ENCODE results near the gene PCDHGB1.
"Not testable (repeated sequence)": the region's sequence is repeated elsewhere in the genome, so short reads cannot be mapped to it uniquely, and the experiment has no call there.

The PCDHGB1 gene

DNA sequence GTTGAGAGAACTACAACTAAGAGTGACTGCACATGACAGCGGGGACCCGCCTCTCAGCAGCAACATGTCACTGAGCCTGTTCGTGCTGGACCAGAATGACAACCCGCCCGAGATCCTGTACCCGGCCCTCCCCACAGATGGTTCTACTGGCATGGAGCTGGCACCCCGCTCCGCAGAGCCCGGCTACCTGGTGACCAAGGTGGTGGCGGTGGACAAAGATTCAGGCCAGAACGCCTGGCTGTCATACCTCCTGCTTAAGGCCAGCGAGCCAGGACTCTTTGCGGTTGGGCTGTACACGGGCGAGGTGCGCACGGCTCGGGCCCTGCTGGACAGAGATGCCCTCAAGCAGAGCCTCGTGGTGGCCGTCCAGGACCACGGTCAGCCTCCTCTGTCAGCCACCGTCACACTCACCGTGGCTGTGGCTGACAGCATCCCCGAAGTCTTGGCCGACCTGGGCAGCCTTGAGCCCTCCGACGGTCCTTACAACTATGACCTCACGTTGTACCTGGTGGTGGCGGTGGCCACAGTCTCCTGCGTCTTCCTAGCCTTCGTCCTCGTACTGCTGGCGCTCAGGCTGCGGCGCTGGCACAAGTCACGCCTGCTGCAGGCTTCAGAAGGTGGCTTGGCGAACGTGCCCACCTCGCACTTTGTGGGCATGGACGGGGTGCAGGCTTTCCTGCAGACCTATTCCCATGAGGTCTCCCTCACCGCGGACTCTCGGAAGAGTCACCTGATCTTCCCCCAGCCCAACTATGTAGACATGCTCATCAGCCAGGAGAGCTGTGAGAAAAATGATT, 34.8 kb downstream of the PCDHGB1 start:
- no peak for DNase-seq

DNA sequence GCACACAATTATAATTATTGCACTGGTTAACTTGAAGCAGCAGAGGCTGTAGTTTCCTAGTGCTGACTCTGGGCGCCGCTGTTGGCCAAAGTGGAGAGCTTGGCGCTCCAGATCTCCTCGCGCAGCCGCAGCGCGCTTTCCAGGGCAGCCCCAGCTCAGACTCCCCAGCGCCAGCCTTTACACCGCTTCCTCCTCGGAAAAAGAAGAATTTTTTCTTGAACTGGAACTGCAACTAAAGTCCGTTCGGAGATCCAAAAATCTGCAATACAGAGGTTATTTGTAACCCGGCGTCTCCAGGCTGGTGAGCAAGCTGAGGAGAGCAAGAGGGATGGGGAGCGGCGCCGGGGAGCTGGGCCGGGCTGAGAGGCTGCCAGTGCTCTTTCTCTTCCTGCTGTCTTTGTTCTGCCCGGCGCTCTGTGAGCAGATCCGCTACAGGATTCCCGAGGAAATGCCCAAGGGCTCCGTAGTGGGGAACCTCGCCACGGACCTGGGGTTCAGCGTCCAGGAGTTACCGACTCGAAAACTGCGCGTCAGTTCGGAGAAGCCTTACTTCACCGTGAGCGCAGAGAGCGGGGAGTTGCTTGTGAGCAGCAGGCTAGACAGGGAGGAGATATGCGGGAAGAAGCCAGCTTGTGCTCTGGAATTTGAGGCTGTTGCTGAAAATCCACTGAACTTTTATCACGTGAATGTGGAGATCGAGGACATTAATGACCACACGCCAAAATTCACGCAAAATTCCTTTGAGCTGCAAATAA, 37.8 kb downstream of the PCDHGB1 start, which contains the start of gene PCDHGB4:
Gene PCDHGB4, plus strand, starts transcription at position 142 of the 755 bp plus-strand sequence. Its CDS starts 187 bp downstream, at position 329.
- peak; percentile 29 for DNase-seq

GRCh38 chr5:141388661-141389060, 38.8 kb downstream of the PCDHGB1 start:
- no peak for DNase-seq

DNA sequence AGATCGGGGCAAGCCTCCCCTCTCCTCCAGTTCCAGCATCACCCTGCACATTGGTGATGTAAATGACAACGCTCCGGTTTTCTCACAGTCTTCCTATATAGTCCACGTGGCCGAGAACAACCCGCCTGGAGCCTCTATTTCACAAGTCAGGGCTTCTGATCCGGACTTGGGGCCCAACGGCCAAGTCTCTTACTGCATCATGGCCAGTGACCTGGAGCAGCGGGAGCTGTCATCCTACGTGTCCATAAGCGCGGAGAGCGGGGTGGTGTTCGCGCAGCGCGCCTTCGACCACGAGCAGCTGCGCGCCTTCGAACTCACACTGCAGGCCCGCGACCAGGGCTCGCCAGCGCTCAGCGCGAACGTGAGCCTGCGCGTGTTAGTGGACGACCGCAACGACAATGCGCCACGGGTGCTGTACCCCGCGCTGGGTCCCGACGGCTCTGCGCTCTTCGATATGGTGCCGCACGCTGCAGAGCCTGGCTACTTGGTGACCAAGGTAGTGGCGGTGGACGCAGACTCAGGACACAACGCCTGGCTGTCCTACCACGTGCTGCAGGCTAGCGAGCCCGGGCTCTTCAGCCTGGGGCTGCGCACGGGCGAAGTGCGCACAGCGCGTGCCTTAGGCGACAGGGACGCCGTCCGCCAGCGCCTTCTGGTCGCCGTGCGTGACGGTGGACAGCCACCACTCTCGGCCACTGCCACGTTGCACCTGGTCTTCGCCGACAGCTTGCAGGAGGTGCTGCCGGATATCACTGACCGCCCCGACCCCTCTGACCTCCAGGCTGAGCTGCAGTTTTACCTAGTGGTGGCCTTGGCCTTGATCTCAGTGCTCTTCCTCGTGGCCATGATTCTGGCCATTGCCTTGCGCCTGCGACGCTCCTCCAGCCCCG, 39.5 kb downstream of the PCDHGB1 start:
- no peak for DNase-seq

GRCh38 chr5:141392429-141393198, 42.7 kb downstream of the PCDHGB1 start, which contains the start of gene PCDHGA8:
Gene PCDHGA8, plus strand, starts transcription at chr5:141392633. Its CDS starts 181 bp downstream, at chr5:141392814.
- DNase-seq = no peak

DNA sequence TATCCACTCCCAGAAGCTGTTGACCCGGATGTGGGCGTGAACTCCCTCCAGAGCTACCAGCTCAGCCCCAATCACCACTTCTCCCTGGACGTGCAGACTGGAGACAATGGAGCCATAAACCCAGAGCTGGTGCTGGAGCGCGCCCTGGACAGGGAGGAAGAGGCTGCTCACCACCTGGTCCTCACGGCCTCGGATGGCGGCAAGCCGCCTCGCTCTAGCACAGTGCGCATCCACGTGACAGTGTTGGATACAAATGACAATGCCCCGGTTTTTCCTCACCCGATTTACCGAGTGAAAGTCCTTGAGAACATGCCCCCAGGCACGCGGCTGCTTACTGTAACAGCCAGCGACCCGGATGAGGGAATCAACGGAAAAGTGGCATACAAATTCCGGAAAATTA, 43.4 kb downstream of the PCDHGB1 start:
- DNase-seq = no peak

GRCh38 chr5:141394401-141395187, 44.7 kb downstream of the PCDHGB1 start:
- not testable (repeated sequence) for DNase-seq

DNA sequence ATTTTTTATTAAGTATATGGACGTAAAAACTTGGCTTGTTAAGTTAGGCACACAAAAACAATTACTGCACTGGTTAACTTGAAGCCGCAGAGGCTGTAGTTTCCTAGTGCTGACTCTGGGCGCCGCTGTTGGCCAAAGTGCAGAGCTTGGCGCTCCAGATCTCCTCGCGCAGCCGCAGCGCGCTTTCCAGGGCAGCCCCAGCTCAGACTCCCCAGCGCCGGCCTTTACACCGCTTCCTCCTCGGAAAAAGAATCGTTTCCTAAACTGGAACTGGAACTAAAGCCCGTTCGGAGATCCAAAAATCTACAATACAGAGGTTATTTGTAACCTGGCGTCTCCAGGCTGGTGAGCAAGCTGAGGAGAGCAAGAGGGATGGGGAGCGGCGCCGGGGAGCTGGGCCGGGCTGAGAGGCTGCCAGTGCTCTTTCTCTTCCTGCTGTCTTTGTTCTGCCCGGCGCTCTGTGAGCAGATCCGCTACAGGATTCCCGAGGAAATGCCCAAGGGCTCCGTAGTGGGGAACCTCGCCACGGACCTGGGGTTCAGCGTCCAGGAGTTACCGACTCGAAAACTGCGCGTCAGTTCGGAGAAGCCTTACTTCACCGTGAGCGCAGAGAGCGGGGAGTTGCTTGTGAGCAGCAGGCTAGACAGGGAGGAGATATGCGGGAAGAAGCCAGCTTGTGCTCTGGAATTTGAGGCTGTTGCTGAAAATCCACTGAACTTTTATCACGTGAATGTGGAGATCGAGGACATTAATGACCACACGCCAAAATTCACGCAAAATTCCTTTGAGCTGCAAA, 48.1 kb downstream of the PCDHGB1 start, which contains the start of gene PCDHGB5:
Gene PCDHGB5, plus strand, starts transcription at position 192 of the 796 bp plus-strand sequence. Its CDS starts 181 bp downstream, at position 373.
- DNase-seq = peak; percentile 51

GRCh38 chr5:141398608-141399007, 48.7 kb downstream of the PCDHGB1 start:
- DNase-seq = no peak

DNA sequence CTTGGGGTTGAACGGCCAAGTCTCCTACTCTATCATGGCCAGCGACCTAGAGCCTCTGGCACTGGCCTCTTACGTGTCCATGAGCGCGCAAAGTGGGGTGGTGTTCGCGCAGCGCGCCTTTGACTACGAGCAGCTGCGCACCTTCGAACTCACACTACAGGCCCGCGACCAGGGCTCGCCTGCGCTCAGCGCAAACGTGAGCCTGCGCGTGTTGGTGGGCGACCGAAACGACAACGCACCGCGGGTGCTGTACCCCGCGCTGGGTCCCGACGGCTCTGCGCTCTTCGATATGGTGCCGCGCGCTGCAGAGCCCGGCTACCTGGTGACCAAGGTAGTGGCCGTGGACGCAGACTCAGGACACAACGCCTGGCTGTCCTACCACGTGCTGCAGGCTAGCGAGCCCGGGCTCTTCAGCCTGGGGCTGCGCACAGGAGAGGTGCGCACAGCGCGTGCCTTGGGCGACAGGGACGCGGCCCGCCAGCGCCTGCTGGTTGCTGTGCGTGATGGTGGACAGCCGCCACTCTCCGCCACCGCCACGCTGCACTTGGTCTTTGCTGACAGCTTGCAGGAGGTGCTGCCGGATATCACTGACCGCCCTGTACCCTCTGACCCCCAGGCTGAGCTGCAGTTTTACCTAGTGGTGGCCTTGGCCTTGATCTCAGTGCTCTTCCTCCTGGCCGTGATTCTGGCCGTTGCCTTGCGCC, 49.8 kb downstream of the PCDHGB1 start:
- DNase-seq = no peak

Measured in suppressor macrophage treated with lipopolysaccharide for 4 hours (primary cell).